HG02840 (cell line): Measurements from ENCODE around the gene GART.
"Not testable (repeated sequence)": the region's sequence is repeated elsewhere in the genome, so short reads cannot be mapped to it uniquely, and the experiment has no call there.

ENCODE experiments used
- ATAC-seq: cut with Tn5 transposase; IDR thresholded peaks from one replicate; pipeline ENCODE4 v1.9.1; 2021; ENCODE audit warnings: mild to moderate bottlenecking, moderate library complexity, moderate number of reproducible peaks; ENCODE audit not compliant: unreplicated experiment, low FRiP score

Gene GART

DNA sequence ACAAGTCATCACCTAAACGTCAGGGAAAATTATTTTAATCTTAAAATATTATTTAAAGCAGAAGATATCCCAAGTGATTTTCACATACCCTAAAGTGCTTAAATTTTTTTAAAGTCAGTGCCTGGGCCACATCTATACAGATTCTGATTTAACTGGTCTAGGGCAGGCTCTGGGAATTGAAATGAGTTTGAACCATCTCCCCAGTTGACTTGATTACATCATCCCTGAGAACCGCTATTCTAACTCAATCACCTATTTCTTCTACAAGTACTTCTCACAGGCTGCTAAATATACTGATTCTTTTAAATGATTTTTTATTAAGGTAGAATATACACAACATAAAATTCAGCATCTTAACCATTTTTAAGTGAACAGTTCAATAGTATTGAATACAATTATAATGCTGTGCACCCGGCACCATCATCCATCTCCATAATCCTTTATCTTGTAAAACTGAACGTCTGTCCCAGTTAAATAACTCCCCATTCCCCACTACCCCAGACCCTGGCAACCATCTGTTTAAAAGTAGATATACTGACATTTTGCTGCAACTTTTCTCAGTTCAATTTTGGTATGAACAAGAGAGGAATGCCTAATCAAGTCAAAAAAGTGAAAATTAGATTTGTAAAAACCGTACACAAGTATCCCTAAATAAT is 19.5 kb downstream of the GART start:
- ATAC-seq: no peak

- ATAC-seq: no peak
Measured at GRCh38 chr21:33518899-33519298, 23.0 kb downstream of the GART start.

DNA sequence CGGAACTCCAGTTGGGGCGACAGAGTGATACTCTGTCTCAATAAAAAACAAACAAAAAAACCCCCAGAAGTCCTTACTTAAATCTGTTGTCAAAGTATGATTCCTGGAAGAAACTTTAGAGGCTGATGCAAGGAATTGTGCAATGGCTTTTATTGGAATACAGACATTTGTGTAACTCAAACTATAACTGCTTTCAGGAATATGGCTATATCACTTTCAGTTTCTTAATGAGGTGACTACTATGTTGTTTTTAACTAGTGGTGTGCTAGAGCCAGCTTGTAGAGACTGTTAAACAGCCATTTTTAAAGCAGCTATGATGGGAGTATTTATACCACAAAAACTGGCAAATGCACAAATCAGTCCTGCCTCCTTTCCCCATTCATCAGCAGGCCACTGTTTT is 27.7 kb downstream of the GART start:
- no peak for ATAC-seq

DNA sequence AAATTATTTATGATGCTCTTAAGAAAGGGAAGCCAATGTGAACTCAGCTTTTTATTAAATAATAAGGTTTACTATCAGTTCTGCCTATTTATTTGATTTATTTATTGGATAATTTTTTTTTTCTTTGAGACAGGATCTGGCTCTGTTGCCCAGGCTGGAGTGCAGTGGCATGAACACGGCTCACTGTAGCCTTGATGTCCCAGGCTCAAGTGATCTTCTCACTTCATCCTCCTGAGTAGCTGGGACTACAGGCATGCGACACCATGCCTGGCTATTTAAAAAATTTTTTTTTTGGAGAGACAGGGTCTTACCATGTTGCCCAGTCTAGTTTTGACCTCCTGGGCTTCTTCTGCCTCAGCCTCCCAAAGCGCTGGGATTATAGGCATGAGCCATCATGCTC is 29.4 kb downstream of the GART start:
- no peak for ATAC-seq

DNA sequence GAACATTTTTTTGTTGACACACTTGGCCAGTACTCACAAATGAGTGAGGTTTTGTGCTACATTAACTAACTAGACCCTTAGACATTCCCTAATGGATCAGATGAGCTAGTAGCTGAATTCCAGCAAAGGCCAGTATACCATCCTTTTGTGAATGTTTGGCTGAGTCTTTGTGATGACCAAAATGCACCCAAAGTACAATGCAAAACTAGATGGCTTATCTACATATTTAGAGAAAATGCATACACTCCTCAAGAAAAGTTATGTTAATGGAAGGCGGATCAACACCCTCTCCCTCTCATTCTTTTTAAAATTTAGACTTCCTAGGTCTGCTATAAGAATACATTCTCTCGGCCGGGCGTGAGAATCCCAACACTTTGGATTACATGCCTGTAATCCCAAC is 30.3 kb downstream of the GART start:
- ATAC-seq: no peak

- ATAC-seq: no peak
Measured at GRCh38 chr21:33510826-33511225, 31.1 kb downstream of the GART start.

DNA sequence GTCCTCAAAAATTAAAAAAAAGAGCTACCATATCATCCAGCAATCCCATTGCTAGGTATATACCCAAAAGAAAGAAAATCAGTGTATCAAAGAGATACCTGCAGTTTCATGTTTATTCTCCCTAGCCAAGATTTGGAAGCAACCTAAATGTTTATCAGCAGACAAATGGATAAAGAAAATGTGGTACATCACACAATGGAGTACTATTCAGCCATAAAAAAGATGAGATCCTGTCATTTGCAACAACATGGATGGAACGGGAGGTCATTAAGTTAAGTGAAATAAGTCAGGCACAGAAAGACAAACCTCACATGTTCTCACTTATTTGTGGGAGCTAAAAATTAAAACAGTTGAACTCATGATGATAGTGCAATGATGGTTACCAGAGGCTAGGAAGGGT is 34.9 kb downstream of the GART start:
- ATAC-seq: not testable (repeated sequence)

GRCh38 chr21:33505833-33506232 is 36.1 kb downstream of the GART start:
- no peak for ATAC-seq

DNA sequence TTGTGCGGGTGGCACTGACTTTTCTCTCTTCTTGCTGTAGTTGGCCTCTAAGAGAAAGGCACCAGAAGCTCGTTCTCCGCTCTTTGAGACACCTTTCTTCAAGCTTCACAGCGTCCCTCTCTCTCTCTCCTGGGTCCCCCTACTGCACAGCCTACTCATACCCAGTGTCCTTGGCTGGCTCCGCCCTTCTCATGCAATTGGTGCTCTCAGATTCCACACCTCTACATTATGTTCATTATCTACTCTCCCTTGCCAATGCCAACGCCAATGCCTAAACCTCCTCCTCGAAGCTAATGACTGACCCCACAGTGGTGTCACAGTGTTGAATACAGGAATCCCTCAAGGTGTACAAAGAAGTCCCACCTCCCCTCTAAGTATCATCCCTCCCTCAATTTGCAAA is 45.6 kb downstream of the GART start:
- no peak for ATAC-seq

DNA sequence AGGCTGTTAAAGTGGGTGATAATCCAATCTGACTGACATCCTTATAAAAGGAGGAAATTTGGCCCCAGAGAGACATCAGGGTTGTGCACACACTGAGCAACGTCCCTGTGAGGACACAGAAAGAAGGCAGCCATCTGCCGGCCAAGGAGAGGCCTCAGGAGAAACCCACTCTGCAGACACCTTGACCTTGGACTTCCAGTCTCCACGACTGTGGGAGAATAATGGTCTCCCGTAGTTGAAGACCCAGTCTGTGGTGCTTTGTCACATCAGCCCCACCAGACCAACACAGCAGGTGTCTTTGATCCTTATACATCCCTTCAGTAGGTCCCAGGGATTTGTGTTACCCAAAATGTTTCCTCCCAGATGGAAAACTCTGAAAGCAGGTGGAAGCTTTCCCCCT is 46.2 kb downstream of the GART start:
- ATAC-seq: no peak

- no peak for ATAC-seq
Measured at GRCh38 chr21:33493756-33494155, 48.2 kb downstream of the GART start.

DNA sequence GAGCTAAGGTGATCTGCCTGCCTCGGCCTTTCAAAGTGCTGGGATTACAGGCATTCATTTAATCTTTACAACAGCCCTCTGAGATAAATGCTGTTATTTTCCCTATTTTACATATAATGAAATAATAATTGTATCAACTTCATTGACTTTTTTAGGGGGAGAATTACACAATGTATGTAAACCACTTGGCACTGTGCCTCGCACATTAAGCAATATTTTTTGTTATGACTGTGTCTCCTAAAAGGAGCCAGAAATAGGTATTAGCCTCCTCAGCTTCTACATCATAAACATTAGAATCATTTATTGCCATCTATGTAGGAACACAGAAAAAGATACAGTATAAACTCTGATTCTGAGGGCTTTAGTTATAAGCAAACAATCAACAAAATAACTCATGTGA is 49.3 kb downstream of the GART start:
- no peak for ATAC-seq

DNA sequence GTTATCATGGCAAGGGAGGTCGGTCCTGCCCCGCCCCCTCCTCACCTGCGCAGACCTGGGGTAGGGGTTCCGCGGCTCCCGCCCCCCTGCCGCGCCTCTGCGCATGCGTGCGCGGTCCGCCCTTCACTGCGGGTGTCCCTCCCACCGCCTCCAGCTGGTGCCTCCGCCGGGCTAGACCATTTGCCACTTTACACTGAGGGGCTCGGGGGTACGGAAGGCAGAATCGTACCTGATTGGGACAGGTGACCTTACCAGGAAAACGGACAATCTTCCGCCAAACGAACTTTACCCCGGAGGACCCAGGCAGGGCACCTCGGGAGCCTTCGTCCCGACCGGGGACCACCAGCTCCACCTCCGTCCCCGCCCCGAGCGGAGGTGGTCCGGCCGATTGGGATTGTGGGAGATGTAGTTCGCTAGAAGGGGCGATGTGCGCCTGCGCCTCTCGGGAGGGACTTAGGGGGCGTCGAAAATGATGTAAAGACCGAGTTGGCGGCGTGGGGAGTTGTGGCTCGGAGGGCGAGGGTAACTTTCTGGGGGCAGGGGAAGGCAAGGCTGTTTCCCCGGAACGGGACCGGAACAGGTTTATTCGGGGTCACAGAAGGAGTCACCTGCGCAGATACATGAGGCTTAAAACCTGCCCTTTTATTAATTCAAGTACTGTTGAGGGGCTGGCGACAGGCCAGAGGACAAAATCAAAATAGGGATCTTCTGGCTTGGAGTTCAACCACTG is 50.4 kb downstream of the GART start, which contains the start of gene DNAJC28:
TSS of gene DNAJC28 (minus strand) at position 344 of the 730 bp plus-strand sequence. CDS start 2,323 bp downstream, outside the sequence.
- ATAC-seq: peak; percentile 99

DNA sequence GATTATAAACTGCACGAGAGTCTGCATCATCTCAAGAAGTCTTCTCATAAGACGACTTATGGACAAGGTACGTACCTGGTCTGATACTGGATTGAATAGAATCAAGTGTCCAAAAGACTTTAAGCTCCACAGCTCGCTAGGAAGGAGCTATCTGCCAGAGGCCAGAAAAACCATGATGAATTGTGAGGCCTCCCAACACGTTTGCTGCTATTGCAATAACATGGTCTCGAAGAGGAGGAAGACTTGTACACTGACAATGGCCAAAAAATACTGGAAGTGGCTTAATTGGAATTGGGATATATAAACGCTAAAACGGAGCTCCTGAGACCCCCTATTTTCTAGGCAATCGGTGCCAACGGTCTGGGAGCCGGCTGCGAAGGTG is 50.9 kb downstream of the GART start:
- no peak for ATAC-seq

- no peak for ATAC-seq
Measured at GRCh38 chr21:33488936-33489335, 53.0 kb downstream of the GART start.

- no peak for ATAC-seq
Measured at GRCh38 chr21:33487996-33488395, 53.9 kb downstream of the GART start.

DNA sequence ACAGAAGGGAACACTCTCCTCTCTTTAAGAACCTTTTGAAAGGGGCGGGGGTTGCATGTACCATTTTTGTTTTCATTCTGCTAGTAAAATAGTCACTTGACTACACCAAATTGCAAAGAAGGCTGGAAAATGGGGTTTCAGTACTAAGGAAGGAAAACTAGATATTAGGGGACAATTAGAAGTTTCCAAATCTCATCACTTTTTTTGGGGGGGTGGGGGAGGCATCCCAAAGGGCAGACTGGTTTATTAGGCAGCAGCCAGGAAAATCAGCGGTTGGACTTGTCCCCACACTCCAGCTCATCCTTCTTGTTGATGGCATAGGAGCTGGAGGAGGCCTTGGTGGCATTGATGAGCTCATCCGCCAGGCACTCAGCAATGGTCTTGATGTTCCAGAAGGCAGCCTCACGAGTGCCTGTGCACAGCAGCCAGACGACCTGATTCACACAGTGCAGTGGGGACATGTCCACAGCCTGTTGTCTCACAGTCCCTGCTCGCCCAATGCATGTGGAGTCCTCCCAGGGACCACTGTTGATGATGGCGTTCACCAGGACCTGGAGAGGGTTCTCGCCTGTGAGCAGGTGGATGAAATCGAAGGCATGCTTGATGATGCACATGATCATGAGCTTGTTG is 60.5 kb downstream of the GART start:
- ATAC-seq: no peak

- ATAC-seq: no peak
Measured at GRCh38 chr21:33480481-33481103, 61.3 kb downstream of the GART start.

DNA sequence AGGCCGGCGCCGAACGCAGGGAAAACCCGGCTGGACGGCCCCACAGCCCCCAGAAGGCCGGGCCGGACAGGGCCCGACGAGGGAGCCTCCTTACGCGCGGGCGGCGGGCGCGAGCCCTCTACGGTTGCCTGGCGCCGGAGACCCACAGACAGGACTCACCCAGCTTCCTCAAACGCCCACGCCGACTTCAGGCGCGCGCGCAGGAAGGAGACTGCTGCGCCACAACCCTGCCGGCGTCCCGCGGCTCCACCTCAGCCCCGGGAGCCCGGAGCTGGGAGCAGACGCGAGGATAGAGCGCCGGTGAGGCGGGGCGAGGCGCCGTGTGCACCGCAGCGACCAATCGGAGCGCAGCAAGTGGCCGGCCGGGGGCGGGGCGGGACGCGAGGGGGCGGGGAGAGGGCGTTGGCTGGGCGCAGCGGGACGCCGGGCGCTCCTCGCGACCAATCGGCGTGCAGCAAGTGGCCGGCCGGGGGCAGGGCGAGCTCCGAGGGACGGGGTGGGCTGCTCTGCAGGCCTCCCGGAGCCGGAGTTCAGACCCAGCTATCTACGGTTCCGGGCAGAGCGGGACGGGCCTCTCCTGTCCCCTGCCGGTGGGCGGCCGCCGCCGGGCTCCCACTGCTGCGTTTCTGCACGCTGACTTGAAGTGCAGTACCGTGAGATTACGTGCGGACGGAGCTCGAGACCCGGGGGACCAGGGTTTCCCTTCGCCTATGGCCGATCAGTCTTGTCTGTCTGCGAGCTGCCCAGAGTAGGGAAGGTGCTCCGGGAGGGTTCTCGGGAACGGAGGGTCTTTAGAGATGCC is 62.0 kb downstream of the GART start, which contains the start of gene TMEM50B:
TSS of gene TMEM50B (minus strand) at position 296 of the 802 bp plus-strand sequence. CDS start 11,089 bp downstream, outside the sequence.
- peak; percentile 88 for ATAC-seq

- peak; percentile 30 for ATAC-seq
Measured at GRCh38 chr21:33478935-33479678, 62.8 kb downstream of the GART start.
